GM13976 (cell line): ENCODE results near the gene ENTPD8.

Source experiments
- DNase-seq: peaks from one replicate; pipeline ENCODE4 v3.0.0; 2012; ENCODE audit warnings: low spot score
- CTCF ChIP-seq: IDR thresholded peaks from 2 replicates; pipeline ENCODE4 v1.5.1; 2012; ENCODE audit warnings: borderline replicate concordance, mild to moderate bottlenecking; ENCODE audit not compliant: insufficient read depth; ENCODE audit errors: extremely low read depth, missing control alignments, control extremely low read depth
- in situ Hi-C: fragments of 300-500 bp; cut with MboI; formaldehyde crosslinking; loops from one replicate; pipeline ENCODE4 v1.12.0; 2022; ENCODE audit warnings: low sequenced_read_pairs, mixed read lengths, inconsistent platforms; ENCODE audit not compliant: unreplicated experiment

ENTPD8 gene

GRCh38 chr9:137428841-137429545, 12.2 kb downstream of the ENTPD8 start:
- no peak for DNase-seq
- in situ Hi-C loops = no loop called here
- TF ChIP-seq CTCF = no peak

GRCh38 chr9:137428311-137428630, 12.9 kb downstream of the ENTPD8 start:
- no peak for TF ChIP-seq CTCF
- in situ Hi-C loops = no loop called here
- no peak for DNase-seq

- no peak for DNase-seq
- no peak for TF ChIP-seq CTCF
- in situ Hi-C loops = no loop called here
These were observed 13.5 kb downstream of the ENTPD8 start for GRCh38 chr9:137427454-137428310.

GRCh38 chr9:137426018-137426681, 15.0 kb downstream of the ENTPD8 start:
- no peak for TF ChIP-seq CTCF
- DNase-seq = no peak
- in situ Hi-C loops = no loop called here

GRCh38 chr9:137423514-137424291, 17.5 kb downstream of the ENTPD8 start:
- DNase-seq = no peak
- no peak for TF ChIP-seq CTCF
- in situ Hi-C loops = no loop called here
